Liver (tissue), 9 donors: ENCODE results near the gene CHRM1. TPM values are rescaled to one million over a fixed set of nuclear protein-coding genes. Genes with fewer than 3 reads are reported as not detected.
A peak's percentile ranks its signal among the peaks of the same experiment; 100 is the strongest.

ENCODE experiments used
- DNase-seq: peaks from one replicate; pipeline ENCODE4 v3.0.0-alpha.2; 2017; ENCODE audit warnings: low spot score
- H3K27ac ChIP-seq, 2 donors: one replicate each; pipeline ENCODE4 v1.7.0; 2013; ENCODE audit warnings: inconsistent platforms in 2 of 2, low read length in 2 of 2, control low read depth in 1 of 2, low read depth in 1 of 2, mild to moderate bottlenecking in 1 of 2
- H3K27me3 ChIP-seq, 4 donors: one replicate each; pipeline versions ENCODE4 v1.6.1 to v1.7.0; 2013; ENCODE audit warnings: low read length in 3 of 4, inconsistent platforms in 1 of 4, mild to moderate bottlenecking in 1 of 4, moderate library complexity in 1 of 4; ENCODE audit not compliant: control insufficient read depth in 4 of 4, insufficient read depth in 4 of 4
- H3K36me3 ChIP-seq, 4 donors: one replicate each; pipeline versions ENCODE4 v1.6.1 to v1.7.0; 2013; ENCODE audit warnings: low read length in 3 of 4, mild to moderate bottlenecking in 3 of 4, low read depth in 1 of 4, moderate library complexity in 1 of 4; ENCODE audit not compliant: control insufficient read depth in 4 of 4, insufficient read depth in 3 of 4
- H3K4me1 ChIP-seq, 4 donors: one replicate each; pipeline versions ENCODE4 v1.6.1 to v1.7.0; 2013; ENCODE audit warnings: low read length in 3 of 4, mild to moderate bottlenecking in 3 of 4, moderate library complexity in 1 of 4; ENCODE audit not compliant: control insufficient read depth in 4 of 4, insufficient read depth in 4 of 4
- H3K4me3 ChIP-seq, 3 donors: one replicate each; pipeline versions ENCODE4 v1.6.1 to v1.7.0; 2013; ENCODE audit warnings: low read length in 3 of 3, control low read depth in 1 of 3, low read depth in 1 of 3, mild to moderate bottlenecking in 1 of 3
- H3K9ac ChIP-seq, 2 donors: one replicate each; pipeline ENCODE4 v1.7.0; 2013; ENCODE audit warnings: low read length in 2 of 2, mild to moderate bottlenecking in 2 of 2, moderate library complexity in 2 of 2, control low read depth in 1 of 2, low read depth in 1 of 2
- H3K9me3 ChIP-seq, 4 donors: one replicate each; pipeline versions ENCODE4 v1.6.1 to v1.7.0; 2013; ENCODE audit warnings: low read length in 3 of 4; ENCODE audit not compliant: control insufficient read depth in 4 of 4
- ATF3 ChIP-seq: IDR thresholded peaks from 2 replicates; pipeline ENCODE4 v1.6.1; 2016; ENCODE audit warnings: antibody characterized with exemption
- CTCF ChIP-seq: fragments of 150-350 bp; IDR thresholded peaks from 2 replicates; pipeline ENCODE4 v1.5.1; 2017; ENCODE audit warnings: improper control_type of control experiment, low read depth, low read length; ENCODE audit not compliant: missing input control
- EGR1 ChIP-seq, 2 donors: IDR thresholded peaks; 2 replicates each; pipeline ENCODE4 v1.6.1; 2016 to 2018; ENCODE audit warnings: antibody characterized with exemption in 2 of 2, low read depth in 2 of 2
- FOXA1 ChIP-seq: IDR thresholded peaks from 2 replicates; pipeline ENCODE4 v1.6.1; 2016; ENCODE audit warnings: antibody characterized with exemption
- FOXA2 ChIP-seq: IDR thresholded peaks from 2 replicates; pipeline ENCODE4 v1.6.1; 2016; ENCODE audit warnings: antibody characterized with exemption
- GABPA ChIP-seq, 2 donors: IDR thresholded peaks in 1 of 2; conservative IDR thresholded peaks in 1 of 2; 2 replicates each; pipeline ENCODE4 v1.6.1; 2016; ENCODE audit warnings: antibody characterized with exemption in 2 of 2, mild to moderate bottlenecking in 1 of 2, moderate library complexity in 1 of 2
- HNF4A ChIP-seq, 2 donors: conservative IDR thresholded peaks; 2 replicates each; pipeline ENCODE4 v1.6.1; 2016; ENCODE audit warnings: antibody characterized with exemption in 2 of 2, mild to moderate bottlenecking in 2 of 2
- HNF4G ChIP-seq: IDR thresholded peaks from 2 replicates; pipeline ENCODE4 v1.6.1; 2016; ENCODE audit warnings: antibody characterized with exemption
- JUND ChIP-seq, 2 donors: IDR thresholded peaks; 2 replicates each; pipeline ENCODE4 v1.6.1; 2016; ENCODE audit warnings: antibody characterized with exemption in 2 of 2
- MAX ChIP-seq: IDR thresholded peaks from 2 replicates; pipeline ENCODE4 v1.6.1; 2016; ENCODE audit warnings: antibody characterized with exemption
- NR2F2 ChIP-seq: IDR thresholded peaks from 2 replicates; pipeline ENCODE4 v1.6.1; 2016; ENCODE audit warnings: antibody characterized with exemption
- RAD21 ChIP-seq, 2 donors: IDR thresholded peaks; 2 replicates each; pipeline ENCODE4 v1.6.1; 2016; ENCODE audit warnings: antibody characterized with exemption in 2 of 2, mild to moderate bottlenecking in 2 of 2
- REST ChIP-seq: IDR thresholded peaks from 2 replicates; pipeline ENCODE4 v1.6.1; 2016; ENCODE audit warnings: antibody characterized with exemption, mild to moderate bottlenecking
- RXRA ChIP-seq, 2 donors: IDR thresholded peaks; 2 replicates each; pipeline ENCODE4 v1.6.1; 2017 to 2018; ENCODE audit warnings: antibody characterized with exemption in 2 of 2, mild to moderate bottlenecking in 1 of 2
- SP1 ChIP-seq: IDR thresholded peaks from 2 replicates; pipeline ENCODE4 v1.6.1; 2018; ENCODE audit warnings: antibody characterized with exemption, mild to moderate bottlenecking
- TAF1 ChIP-seq: conservative IDR thresholded peaks from 2 replicates; pipeline ENCODE4 v1.6.1; 2016; ENCODE audit warnings: antibody characterized with exemption, mild to moderate bottlenecking
- YY1 ChIP-seq: IDR thresholded peaks from 2 replicates; pipeline ENCODE4 v1.6.1; 2016; ENCODE audit warnings: antibody characterized with exemption, mild to moderate bottlenecking
- ZBTB33 ChIP-seq: IDR thresholded peaks from 2 replicates; pipeline ENCODE4 v1.6.1; 2016; ENCODE audit warnings: antibody characterized with exemption
- WGBS: extraction: QIAGEN DNeasy Blood & Tissue Kit; methylation state at CpG from one replicate; pipeline ENCODE4 v1.1.7; 2013; 5-methylcytosine and 5-hydroxymethylcytosine counted together
- polyA plus RNA-seq, 2 donors: library from polyadenylated mRNA; stranded (reverse) in 1 of 2; unstranded in 1 of 2; fragments of 200-250 nt in 1 of 2; fragments of >200 nt in 1 of 2; fragmentation: Nextera tagmentation in 1 of 2; extraction: Ambion mirVana in 1 of 2; gene quantifications; one replicate each; pipeline versions ENCODE4 v1.2.1 to v1.2.3, GENCODE V29; 2013 to 2015
- total RNA-seq, 2 donors: library from RNA; depleted of rRNA; stranded (reverse); fragments of >200 nt; gene quantifications; one replicate each; pipeline ENCODE4 v1.2.3, GENCODE V29; 2014
- donor health status: healthy.
- donor health status: healthy.
- donor health status: healthy.
- donor health status: healthy.
- donor health status: healthy.

CHRM1 gene
- total and polyA plus RNA-seq, 4 donors: not detected

- H3K27me3 ChIP-seq: no peaks in the 10 kb centered on the region
- no peaks in the 10 kb centered on the region for H3K9me3 ChIP-seq
- H3K36me3 ChIP-seq: peaks cover 20 to 42% (median 39%) of the 10 kb centered on the region in 4 donors
- H3K9ac ChIP-seq: no peak overlapping the region
- WGBS: 72% methylated on average over 11 of the region's 11 CpGs
- no peak overlapping the region for H3K4me3 ChIP-seq
- H3K27ac ChIP-seq: no peak overlapping the region
- TF ChIP-seq FOXA1 (no peak), RXRA (IDR thresholded peaks at IDR 0.05) (peak in 1 of 2 donors; percentile 22), MAX (no peak), NR2F2 (peak; percentile 98), YY1 (no peak), FOXA2 (no peak), GABPA (IDR thresholded peaks at IDR 0.05 in 1 of 2, conservative IDR thresholded peaks at IDR 0.05 in 1 of 2) (no peak), ATF3 (no peak), SP1 (no peak)
- DNase-seq: no peak
- H3K4me1 ChIP-seq: no peaks in the 10 kb centered on the region
Measured at GRCh38 chr11:62889484-62890437, 31.4 kb downstream of the CHRM1 start.

- H3K27ac ChIP-seq: no peak overlapping the region
- WGBS: 75% methylated on average over 2 of the region's 2 CpGs
- H3K9ac ChIP-seq: no peak overlapping the region
- no peaks in the 10 kb centered on the region for H3K4me1 ChIP-seq
- no peak overlapping the region for H3K4me3 ChIP-seq
- no peaks in the 10 kb centered on the region for H3K27me3 ChIP-seq
- H3K36me3 ChIP-seq: peaks cover 20 to 48% (median 45%) of the 10 kb centered on the region in 4 donors
- DNase-seq: no peak
- TF ChIP-seq RAD21 (IDR thresholded peaks at IDR 0.05): no peak
- TF ChIP-seq ATF3: no peak
- no peak for TF ChIP-seq CTCF
- no peak for TF ChIP-seq YY1
- TF ChIP-seq REST: no peak
- no peak for TF ChIP-seq TAF1
- no peak for TF ChIP-seq JUND (IDR thresholded peaks at IDR 0.05)
- no peak for TF ChIP-seq HNF4A (conservative IDR thresholded peaks at IDR 0.05)
- TF ChIP-seq EGR1 (IDR thresholded peaks at IDR 0.05; ENCODE audit: low read depth in 2 of 2): no peak
- no peak for TF ChIP-seq HNF4G
- no peak for TF ChIP-seq FOXA2
- no peak for TF ChIP-seq MAX
- no peak for TF ChIP-seq ZBTB33
- no peak for TF ChIP-seq NR2F2
- no peaks in the 10 kb centered on the region for H3K9me3 ChIP-seq
Measured at GRCh38 chr11:62889126-62889483, 32.1 kb downstream of the CHRM1 start.
